Measurements from ENCODE around the gene CREB3L4. TPM values are rescaled to one million over a fixed set of nuclear protein-coding genes. Genes with fewer than 3 reads are reported as not detected.

Gene CREB3L4
- total RNA-seq, 1 experiment from 2014 or later: 25.9 TPM

DNA sequence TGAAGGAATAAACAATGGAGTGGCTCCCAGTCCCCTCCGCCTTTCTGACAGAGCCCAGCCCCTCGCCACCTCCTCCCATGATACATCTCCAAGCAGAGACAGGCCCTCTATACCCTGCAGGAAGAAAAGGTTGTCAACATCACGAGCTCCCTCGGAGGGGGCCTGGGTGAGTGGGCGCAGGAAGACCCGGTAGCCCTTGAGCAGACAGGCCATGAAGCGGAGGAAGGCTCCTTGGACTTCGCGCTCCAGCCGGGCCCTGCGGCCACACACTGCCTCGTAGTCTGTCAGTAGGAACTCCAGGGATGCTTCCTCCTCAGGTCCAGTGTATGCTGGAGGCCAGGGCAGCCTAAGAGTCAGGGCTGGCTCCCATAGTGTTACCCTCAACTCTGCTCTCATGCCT, 28.2 kb upstream of the CREB3L4 start:
- TF ChIP-seq, protein P1, sequence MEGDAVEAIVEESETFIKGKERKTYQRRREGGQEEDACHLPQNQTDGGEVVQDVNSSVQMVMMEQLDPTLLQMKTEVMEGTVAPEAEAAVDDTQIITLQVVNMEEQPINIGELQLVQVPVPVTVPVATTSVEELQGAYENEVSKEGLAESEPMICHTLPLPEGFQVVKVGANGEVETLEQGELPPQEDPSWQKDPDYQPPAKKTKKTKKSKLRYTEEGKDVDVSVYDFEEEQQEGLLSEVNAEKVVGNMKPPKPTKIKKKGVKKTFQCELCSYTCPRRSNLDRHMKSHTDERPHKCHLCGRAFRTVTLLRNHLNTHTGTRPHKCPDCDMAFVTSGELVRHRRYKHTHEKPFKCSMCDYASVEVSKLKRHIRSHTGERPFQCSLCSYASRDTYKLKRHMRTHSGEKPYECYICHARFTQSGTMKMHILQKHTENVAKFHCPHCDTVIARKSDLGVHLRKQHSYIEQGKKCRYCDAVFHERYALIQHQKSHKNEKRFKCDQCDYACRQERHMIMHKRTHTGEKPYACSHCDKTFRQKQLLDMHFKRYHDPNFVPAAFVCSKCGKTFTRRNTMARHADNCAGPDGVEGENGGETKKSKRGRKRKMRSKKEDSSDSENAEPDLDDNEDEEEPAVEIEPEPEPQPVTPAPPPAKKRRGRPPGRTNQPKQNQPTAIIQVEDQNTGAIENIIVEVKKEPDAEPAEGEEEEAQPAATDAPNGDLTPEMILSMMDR (conservative IDR thresholded peaks at IDR 0.05): no peak
- TF ChIP-seq EZH2 (IDR thresholded peaks at IDR 0.05; ENCODE audit: low read depth): no peak
- no peaks in the 10 kb centered on the region for H3K9me3 ChIP-seq (ENCODE audit: insufficient read depth, low read depth)
- H3K27me3 ChIP-seq (ENCODE audit: insufficient read depth, low read depth): no peaks in the 10 kb centered on the region
- no peaks in the 10 kb centered on the region; the same call in 1 of the 2 replicates for H4K20me1 ChIP-seq (ENCODE audit: insufficient read depth)
- H3K4me3 ChIP-seq: no peak overlapping the region
- POLR2A ChIA-PET (ENCODE audit: unreplicated experiment): no interaction called here
- CTCF ChIA-PET: interaction anchor here (0.6 kb wide), 1 partner anchor 8 kb away, joined by 6 read pairs; no protein-coding TSS in a partner anchor
- no TSS peak for BruUV-seq (replicated peaks)
- peaks cover 7% of the 10 kb centered on the region for H3K79me2 ChIP-seq (ENCODE audit: low read depth)
- H3K36me3 ChIP-seq (ENCODE audit: low read depth): 0 out of 2 replicates have a peak, but pooled peaks cover 3% of the 10 kb centered on the region
- H2AFZ ChIP-seq: no peak overlapping the region
- H3K27ac ChIP-seq: no peak overlapping the region
- no peaks in the 10 kb centered on the region for H3F3A ChIP-seq (ENCODE audit: insufficient read depth, low read depth)
- intact Hi-C loops (cut with micrococcal nuclease; ENCODE audit: unreplicated experiment): no loop called here
- no peak for DNase-seq
- no peaks in the 10 kb centered on the region for H3K4me1 ChIP-seq (replicated peaks; ENCODE audit: insufficient read depth)
- H3K4me2 ChIP-seq: no peak overlapping the region
- H3K9me2 ChIP-seq (ENCODE audit: insufficient read depth): no peaks in the 10 kb centered on the region

DNA sequence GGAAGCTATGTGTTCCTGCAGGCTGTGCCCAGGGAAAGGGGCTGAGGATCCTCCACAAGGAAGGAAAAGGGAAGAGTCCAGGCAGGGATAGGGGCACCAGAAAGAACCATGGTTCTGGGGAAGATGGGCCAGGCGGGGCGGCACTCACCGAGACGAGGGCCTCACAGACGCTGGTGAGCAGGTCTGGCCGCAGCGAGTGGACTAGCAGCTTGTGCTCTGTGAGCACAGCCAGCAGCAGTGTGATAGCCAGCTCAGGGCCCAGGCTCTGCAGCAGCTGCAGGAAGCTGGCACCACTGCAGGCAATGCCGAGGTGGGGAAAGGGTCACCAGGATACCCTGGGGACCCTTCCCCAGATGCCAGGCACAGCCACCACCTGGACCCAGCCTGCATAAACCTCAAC, 26.9 kb upstream of the CREB3L4 start:
- H2AFZ ChIP-seq: no peak overlapping the region
- 0 out of 2 replicates have a peak, but pooled peaks cover 6% of the 10 kb centered on the region for H3K4me1 ChIP-seq (replicated peaks; ENCODE audit: insufficient read depth)
- BruUV-seq (replicated peaks): no TSS peak
- H3K9me3 ChIP-seq (ENCODE audit: insufficient read depth, low read depth): no peaks in the 10 kb centered on the region
- H3K27ac ChIP-seq: no peak overlapping the region
- H4K20me1 ChIP-seq (ENCODE audit: insufficient read depth): no peaks in the 10 kb centered on the region; the same call in 1 of the 2 replicates
- H3F3A ChIP-seq (ENCODE audit: insufficient read depth, low read depth): no peaks in the 10 kb centered on the region
- peaks cover 19% of the 10 kb centered on the region for H3K79me2 ChIP-seq (ENCODE audit: low read depth)
- no peak overlapping the region for H3K4me2 ChIP-seq
- POLR2A ChIA-PET (ENCODE audit: unreplicated experiment): no interaction called here
- 0 out of 2 replicates have a peak, but pooled peaks cover 3% of the 10 kb centered on the region for H3K36me3 ChIP-seq (ENCODE audit: low read depth)
- intact Hi-C loops (cut with micrococcal nuclease; ENCODE audit: unreplicated experiment): no loop called here
- TF ChIP-seq, protein P1 (conservative IDR thresholded peaks at IDR 0.05): no peak
- TF ChIP-seq EZH2 (IDR thresholded peaks at IDR 0.05; ENCODE audit: low read depth): no peak
- no peaks in the 10 kb centered on the region for H3K27me3 ChIP-seq (ENCODE audit: insufficient read depth, low read depth)
- no peak overlapping the region for H3K4me3 ChIP-seq
- no peak for DNase-seq
- CTCF ChIA-PET: no interaction called here
- no peaks in the 10 kb centered on the region for H3K9me2 ChIP-seq (ENCODE audit: insufficient read depth)

DNA sequence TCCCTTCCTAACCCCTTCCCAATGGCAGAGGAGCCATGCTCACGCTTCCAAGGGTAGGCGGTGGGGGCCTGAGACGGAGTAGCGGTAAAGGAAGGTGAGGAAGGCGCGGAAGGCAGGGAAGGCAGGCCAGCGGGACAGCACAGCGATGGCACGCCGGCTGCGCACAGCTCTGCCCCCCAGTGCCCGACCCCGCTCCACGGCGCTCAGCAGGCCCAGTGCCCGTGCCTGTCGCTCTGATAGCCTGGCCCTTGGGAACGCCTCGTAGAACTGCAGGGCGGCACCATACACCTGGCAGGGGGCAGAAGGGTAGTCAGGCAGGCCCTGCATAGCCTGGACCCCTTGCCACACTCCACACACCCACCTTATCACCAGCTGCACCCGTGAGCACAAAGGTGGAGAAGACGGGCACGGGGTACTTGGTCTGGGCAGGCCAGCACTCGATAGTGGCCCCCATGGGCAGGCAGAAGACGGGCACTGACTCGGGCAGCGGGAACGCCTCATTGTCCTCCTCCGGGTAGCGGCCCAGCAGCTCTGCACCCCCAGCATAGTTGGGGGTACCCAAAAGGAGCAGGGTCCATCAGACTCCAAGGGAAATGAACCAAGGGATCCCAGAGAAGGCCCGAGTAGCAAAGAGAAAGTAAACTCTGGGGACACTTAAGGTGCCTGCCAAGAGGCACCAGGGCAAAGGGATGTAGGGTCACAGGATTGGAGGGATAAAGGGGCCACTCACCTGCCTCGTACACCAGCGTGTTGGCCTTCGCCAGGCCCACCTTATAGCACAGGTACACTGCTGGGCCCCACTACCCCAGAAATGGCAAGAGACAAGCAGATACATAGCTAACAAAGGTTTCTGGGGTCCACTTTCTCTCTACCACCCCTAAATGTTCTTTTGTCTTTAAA, 25.6 kb upstream of the CREB3L4 start:
- peaks cover 19% of the 10 kb centered on the region for H3K79me2 ChIP-seq (ENCODE audit: low read depth)
- DNase-seq: no peak
- no peaks in the 10 kb centered on the region for H3K9me2 ChIP-seq (ENCODE audit: insufficient read depth)
- no TSS peak for BruUV-seq (replicated peaks)
- peaks cover 10% of the 10 kb centered on the region; the same call in 1 of the 2 replicates for H3K4me1 ChIP-seq (replicated peaks; ENCODE audit: insufficient read depth)
- 0 out of 2 replicates have a peak, but pooled peaks cover 3% of the 10 kb centered on the region for H3K36me3 ChIP-seq (ENCODE audit: low read depth)
- peaks cover 3% of the 10 kb centered on the region; the same call in 1 of the 2 replicates for H3F3A ChIP-seq (ENCODE audit: insufficient read depth, low read depth)
- no peak overlapping the region for H3K4me3 ChIP-seq
- no peak overlapping the region for H3K4me2 ChIP-seq
- CTCF ChIA-PET: no interaction called here
- H3K27me3 ChIP-seq (ENCODE audit: insufficient read depth, low read depth): no peaks in the 10 kb centered on the region
- H3K9me3 ChIP-seq (ENCODE audit: insufficient read depth, low read depth): no peaks in the 10 kb centered on the region
- intact Hi-C loops (cut with micrococcal nuclease; ENCODE audit: unreplicated experiment): no loop called here
- POLR2A ChIA-PET (ENCODE audit: unreplicated experiment): no interaction called here
- H4K20me1 ChIP-seq (ENCODE audit: insufficient read depth): no peaks in the 10 kb centered on the region; the same call in 1 of the 2 replicates
- no peak overlapping the region for H2AFZ ChIP-seq
- H3K27ac ChIP-seq: no peak overlapping the region
- TF ChIP-seq EZH2 (IDR thresholded peaks at IDR 0.05; ENCODE audit: low read depth): no peak
- TF ChIP-seq, protein P1 (conservative IDR thresholded peaks at IDR 0.05): no peak
